GM10248 (cell line): ENCODE data around the gene ZNF714.

Experiments used
- CTCF ChIA-PET: fragments of 300-600 bp; sonication (Branson Sonifier 250); formaldehyde crosslinking; extraction: SDS; loops from one replicate; lab custom pipeline; 2021; ENCODE audit warnings: antibody characterized with exemption; lab: Yijun Ruan, JAX
- POLR2A ChIA-PET: fragments of 350-650 bp; sonication (Branson Sonifier 250); formaldehyde crosslinking; extraction: SDS; loops from one replicate; lab custom pipeline; 2020; ENCODE audit warnings: antibody characterized with exemption; lab: Yijun Ruan, JAX
- DNase-seq: peaks from one replicate; pipeline ENCODE4 v3.0.0; 2012; ENCODE audit errors: extremely low spot score
- TF ChIP-seq, protein P1 (sequence below): IDR thresholded peaks from 2 replicates; pipeline ENCODE4 v1.5.1; 2012; ENCODE audit warnings: mild to moderate bottlenecking, low read depth; ENCODE audit errors: extremely low read depth, missing control alignments, control extremely low read depth

The ZNF714 gene

DNA sequence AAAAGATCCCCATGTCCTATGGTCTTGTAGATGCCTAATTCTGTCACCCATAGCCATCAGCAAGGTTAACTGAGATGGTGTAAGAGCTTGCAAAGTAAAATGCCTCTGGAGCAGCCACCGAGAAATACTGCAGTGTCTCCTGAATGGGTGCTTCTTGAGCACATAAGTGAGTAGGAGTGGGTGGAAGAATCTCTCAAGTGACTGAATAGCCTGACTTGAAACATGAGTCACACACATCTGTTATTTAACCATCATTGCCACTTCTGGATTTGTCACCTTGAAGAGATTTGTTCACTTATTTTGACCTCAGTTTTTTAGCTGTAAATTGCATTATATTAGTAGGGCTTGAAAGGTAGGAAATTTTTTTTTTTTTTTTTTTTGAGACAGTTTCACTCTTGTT, 2.3 kb downstream of the ZNF714 start:
- ChIA-PET POLR2A (interaction anchor here (0.5 to 0.6 kb wide), 2 partner anchors 15 to 751 kb away, joined by 3 read pairs; no protein-coding TSS in a partner anchor), CTCF (interaction anchor here (1.1 to 1.8 kb wide), 4 partner anchors 8 to 53 kb away, joined by 3 to 4 read pairs (median 4); no protein-coding TSS in a partner anchor)
- TF ChIP-seq, protein P1, sequence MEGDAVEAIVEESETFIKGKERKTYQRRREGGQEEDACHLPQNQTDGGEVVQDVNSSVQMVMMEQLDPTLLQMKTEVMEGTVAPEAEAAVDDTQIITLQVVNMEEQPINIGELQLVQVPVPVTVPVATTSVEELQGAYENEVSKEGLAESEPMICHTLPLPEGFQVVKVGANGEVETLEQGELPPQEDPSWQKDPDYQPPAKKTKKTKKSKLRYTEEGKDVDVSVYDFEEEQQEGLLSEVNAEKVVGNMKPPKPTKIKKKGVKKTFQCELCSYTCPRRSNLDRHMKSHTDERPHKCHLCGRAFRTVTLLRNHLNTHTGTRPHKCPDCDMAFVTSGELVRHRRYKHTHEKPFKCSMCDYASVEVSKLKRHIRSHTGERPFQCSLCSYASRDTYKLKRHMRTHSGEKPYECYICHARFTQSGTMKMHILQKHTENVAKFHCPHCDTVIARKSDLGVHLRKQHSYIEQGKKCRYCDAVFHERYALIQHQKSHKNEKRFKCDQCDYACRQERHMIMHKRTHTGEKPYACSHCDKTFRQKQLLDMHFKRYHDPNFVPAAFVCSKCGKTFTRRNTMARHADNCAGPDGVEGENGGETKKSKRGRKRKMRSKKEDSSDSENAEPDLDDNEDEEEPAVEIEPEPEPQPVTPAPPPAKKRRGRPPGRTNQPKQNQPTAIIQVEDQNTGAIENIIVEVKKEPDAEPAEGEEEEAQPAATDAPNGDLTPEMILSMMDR: no peak
- DNase-seq: peak; percentile 14

DNA sequence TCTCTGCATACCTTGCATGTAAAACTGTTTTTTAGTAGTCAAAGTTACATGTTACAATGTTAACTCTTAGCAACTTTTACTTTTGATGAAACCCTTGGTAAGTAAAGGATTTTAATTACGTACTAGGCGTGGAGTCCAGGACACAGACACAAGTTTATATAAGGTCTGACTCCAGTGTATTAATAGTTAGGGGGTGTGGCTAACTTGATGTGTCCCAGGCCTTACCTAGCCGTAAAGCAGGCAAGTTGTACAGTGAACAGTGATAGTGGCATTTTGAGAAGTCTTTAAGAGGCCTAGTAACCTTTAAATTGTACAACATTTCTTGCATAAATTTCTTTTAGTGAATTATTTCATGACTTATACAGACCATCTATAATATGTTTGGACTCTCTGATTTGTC, 5.9 kb downstream of the ZNF714 start:
- TF ChIP-seq, protein P1: no peak
- ChIA-PET CTCF (no interaction called here), POLR2A (no interaction called here)
- no peak for DNase-seq

DNA sequence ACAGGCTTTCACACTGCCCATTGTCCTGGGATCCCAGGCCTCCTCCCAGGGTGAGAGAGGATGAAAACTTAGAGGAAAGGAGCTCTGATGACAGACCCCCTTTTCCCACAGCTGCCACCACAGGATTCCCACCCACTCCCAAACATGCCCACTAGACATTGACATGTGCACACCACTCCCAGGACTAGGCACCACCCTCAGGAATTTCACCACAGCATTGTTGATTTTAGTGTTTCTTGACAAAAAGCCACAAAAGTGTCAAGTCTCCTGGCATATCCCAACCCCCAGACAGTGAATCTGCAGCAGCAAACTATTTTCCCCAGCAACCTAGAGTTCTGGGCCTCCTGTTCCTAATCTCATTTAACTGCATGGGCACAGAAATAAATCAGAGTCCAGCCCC, 10.1 kb downstream of the ZNF714 start:
- ChIA-PET POLR2A (no interaction called here), CTCF (interaction anchor here (1.0 to 1.8 kb wide), 2 partner anchors 8 to 9 kb away, joined by 4 read pairs; no protein-coding TSS in a partner anchor)
- no peak for DNase-seq
- TF ChIP-seq, protein P1: no peak

DNA sequence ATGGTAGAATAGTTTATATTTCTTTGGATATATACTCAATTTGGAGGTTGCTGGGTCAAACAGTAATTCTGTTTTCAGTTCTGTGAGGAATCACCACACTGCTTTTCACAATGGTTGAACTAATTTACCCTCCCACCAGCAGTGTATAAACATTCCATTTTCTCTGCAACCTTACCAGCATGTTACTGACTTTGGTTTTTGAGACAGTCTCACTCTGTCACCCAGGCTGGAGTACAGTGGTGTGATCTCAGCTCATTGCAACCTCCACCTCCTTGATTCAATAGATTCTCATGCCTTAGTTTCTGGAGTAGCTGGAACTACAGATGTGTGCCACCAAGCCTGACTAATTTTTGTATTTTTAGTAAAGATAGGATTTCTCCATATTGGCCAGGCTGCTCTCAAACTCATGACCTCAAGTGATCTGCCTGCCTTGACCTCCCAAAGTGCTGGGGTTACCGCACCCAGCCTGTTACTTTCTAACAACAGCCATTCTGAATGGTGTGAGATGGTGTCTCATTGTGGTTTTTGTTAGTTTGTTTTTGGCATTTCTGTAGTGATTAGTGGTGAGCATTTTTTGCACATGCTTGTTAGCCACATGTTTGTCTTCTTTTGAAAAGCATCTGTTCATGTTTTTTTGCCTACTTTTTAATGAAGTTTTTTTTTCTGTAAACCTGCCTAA, 12.5 kb downstream of the ZNF714 start:
- ChIA-PET POLR2A (no interaction called here), CTCF (no interaction called here)
- TF ChIP-seq, protein P1: no peak
- DNase-seq: no peak

DNA sequence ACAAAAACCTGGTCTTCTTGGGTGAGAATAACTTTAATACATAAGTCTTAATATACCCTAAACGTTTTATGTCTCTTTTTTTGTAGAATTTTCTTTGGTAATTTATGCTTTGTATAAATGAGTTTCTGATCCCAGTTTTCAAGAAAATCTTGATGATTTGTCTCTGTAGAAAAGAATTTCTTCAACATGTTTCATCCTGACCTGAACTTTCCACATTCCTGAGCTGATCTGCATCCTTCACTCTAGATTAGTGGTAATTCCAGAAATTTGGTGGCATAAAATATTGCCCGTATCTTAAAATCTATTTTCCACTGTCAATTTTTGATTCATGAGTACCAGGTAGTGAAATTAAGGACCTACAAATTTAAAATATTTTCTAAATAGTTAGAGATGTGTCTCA, 16.3 kb downstream of the ZNF714 start:
- DNase-seq: no peak
- CTCF ChIA-PET: no interaction called here
- TF ChIP-seq, protein P1: no peak
- POLR2A ChIA-PET: no interaction called here

DNA sequence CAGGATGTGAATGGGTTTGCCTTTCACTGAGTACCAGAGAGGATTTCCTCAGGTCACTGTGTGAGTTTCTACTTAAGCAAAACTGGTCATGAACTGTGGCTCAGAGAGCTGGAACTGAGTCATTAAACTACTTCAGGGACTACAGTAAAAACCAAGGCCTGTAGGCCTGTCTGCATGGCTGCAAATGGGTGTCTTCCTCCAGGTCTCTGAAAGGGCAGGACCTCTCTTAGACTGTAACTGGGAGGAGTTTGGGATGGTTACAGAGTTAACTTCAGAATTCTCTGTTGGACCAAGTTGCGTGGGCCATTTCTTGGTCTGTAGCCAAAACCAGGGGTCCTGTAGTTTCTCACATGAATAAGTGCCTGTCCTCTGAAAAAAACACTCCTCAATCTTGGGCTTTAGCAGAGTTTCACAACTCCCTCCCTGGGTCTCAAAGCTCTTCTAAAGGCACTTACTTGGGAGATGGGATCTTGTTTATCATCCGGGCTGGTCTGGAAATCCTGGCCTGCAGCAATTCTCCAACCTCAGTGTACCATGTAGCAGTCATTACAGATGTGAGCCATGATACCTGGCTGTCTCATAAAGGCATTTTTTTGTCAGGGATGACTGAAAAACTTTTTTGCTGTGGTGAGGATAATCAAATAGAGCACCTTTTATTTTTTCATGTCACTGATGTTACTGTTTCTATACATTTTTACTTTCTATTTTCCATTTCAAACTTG, 19.7 kb downstream of the ZNF714 start:
- DNase-seq: no peak
- TF ChIP-seq, protein P1: no peak
- ChIA-PET POLR2A (no interaction called here), CTCF (interaction anchor here (1.7 to 1.9 kb wide), 2 partner anchors 10 to 13 kb away, joined by 4 read pairs; no protein-coding TSS in a partner anchor)
